Fibroblast of the aortic adventitia (primary cell): Measurements from ENCODE around the gene SDK2. TPM values are rescaled to one million over a fixed set of nuclear protein-coding genes. Genes with fewer than 3 reads are reported as not detected.

Experiments
- DNase-seq: peaks from one replicate; pipeline ENCODE4 v3.0.0-alpha.2; 2010; ENCODE audit warnings: low read depth
- H3K4me3 ChIP-seq: 2 replicates; pipeline ENCODE4 v1.5.1; 2011; ENCODE audit warnings: low read depth, mild to moderate bottlenecking, control low read depth, low read length, moderate library complexity
- total RNA-seq: library from RNA; depleted of rRNA; stranded (reverse); fragments of >200 nt; gene quantifications from 2 replicates; pipeline ENCODE4 v1.2.3, GENCODE V29; 2012; ENCODE audit warnings: low replicate concordance
- TF ChIP-seq, protein P1 (sequence below): IDR thresholded peaks from 2 replicates; pipeline ENCODE4 v1.5.1; 2011; ENCODE audit warnings: mild to moderate bottlenecking, low read length, control low read depth, inconsistent platforms; ENCODE audit not compliant: insufficient read depth

SDK2 gene
- total RNA-seq, 1 donor: not detected

DNA sequence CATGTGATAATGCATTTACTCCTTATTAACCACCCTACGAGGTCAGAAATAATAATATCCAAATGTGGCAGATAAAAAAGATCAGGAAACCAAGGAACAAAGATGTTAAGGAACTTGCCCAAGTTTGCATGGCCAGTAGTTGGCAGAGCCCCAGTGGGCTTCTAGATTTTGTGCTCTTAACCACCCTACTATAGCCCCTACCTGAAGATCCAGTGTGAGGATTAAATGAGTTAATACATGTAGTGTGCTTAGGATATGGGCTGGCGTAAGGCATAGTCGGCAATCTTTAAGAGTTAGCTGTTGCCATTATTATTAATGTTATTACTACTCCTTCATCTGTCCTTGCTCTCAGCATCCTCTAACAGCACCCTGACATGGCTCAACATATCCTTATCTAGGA is 153.4 kb downstream of the SDK2 start:
- no peak overlapping the region for H3K4me3 ChIP-seq
- DNase-seq: no peak
- TF ChIP-seq, protein P1, sequence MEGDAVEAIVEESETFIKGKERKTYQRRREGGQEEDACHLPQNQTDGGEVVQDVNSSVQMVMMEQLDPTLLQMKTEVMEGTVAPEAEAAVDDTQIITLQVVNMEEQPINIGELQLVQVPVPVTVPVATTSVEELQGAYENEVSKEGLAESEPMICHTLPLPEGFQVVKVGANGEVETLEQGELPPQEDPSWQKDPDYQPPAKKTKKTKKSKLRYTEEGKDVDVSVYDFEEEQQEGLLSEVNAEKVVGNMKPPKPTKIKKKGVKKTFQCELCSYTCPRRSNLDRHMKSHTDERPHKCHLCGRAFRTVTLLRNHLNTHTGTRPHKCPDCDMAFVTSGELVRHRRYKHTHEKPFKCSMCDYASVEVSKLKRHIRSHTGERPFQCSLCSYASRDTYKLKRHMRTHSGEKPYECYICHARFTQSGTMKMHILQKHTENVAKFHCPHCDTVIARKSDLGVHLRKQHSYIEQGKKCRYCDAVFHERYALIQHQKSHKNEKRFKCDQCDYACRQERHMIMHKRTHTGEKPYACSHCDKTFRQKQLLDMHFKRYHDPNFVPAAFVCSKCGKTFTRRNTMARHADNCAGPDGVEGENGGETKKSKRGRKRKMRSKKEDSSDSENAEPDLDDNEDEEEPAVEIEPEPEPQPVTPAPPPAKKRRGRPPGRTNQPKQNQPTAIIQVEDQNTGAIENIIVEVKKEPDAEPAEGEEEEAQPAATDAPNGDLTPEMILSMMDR: no peak

DNA sequence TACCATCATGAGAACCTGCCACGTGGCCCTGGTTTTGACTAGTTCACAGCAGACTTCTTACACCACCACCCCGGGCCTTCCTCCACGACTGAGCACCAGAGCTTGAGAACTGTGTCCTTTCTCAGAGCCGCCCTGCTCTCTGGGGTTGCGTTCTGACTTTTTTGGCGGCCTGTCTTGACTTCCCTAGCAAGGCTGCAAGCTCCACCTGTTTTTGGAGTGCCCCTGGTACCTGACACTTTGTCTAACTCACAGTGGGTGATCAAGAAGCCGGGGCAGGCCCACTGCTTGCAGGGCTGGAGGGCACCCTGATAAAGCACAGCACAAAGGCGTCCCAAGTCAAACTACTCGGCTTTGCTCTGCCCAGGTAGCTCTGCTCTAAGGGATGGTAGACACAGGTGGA is 154.3 kb downstream of the SDK2 start:
- TF ChIP-seq, protein P1: no peak
- H3K4me3 ChIP-seq: no peak overlapping the region
- no peak for DNase-seq

DNA sequence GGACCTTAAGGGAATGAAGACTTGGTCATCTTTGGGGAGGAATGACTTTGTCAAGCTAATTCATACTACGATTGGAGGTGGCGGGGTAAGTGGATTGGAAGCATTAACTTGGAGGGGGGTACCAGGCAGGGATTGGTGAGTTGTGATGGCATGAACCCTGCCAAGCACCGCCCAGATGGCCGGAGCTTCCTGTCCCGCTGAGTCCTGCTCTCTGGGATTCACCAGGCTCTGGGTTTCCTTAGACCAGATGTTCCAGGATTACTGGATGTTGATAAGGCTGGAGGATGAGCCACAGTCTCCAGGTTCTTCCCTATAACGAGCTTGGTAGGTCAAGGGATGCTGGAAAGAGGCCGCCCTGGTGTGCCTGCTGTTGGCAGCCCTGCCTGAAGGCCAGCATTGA is 154.9 kb downstream of the SDK2 start:
- H3K4me3 ChIP-seq: no peak overlapping the region
- no peak for DNase-seq
- TF ChIP-seq, protein P1: no peak

DNA sequence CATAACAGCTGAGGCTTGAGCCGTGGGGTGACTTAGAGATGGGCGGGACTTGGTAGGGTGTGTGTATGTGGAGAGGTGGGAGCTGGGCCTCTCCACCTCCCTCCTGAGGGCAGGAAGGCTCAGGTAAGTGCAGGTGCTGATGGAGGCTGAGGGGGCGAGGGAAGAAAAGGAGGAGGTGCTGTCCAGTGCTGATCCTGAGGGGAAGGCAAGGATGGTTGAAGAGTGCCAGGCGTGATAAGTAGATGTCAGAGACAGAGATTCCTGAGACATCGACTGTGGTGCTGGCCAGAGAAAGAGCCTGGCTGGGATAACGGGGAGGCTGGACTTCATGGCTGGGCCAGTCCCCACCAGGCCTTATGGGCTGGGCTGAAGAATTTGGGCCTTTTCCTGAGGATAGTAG is 159.1 kb downstream of the SDK2 start:
- TF ChIP-seq, protein P1: no peak
- no peak for DNase-seq
- H3K4me3 ChIP-seq: no peak overlapping the region

DNA sequence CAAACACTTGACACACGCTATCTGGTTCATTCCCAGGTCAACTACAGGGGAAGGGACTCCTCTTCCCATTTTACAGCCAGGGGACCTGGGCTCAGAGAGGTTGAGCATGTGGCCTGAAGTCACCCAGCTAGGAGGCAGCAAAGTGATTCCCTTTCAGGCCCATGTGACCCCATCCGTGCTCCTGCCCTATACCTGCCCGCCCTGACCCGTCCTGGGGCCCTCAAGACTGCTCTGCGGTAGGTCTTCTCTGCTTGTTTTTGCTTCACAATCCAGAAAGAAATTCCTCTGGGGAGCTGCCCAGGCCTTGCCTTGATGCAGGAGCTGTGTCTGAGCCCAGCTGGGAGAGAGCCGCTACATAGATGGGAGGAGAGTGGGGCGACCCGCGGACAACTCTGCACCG is 161.4 kb downstream of the SDK2 start:
- TF ChIP-seq, protein P1: no peak
- no peak overlapping the region for H3K4me3 ChIP-seq
- no peak for DNase-seq

DNA sequence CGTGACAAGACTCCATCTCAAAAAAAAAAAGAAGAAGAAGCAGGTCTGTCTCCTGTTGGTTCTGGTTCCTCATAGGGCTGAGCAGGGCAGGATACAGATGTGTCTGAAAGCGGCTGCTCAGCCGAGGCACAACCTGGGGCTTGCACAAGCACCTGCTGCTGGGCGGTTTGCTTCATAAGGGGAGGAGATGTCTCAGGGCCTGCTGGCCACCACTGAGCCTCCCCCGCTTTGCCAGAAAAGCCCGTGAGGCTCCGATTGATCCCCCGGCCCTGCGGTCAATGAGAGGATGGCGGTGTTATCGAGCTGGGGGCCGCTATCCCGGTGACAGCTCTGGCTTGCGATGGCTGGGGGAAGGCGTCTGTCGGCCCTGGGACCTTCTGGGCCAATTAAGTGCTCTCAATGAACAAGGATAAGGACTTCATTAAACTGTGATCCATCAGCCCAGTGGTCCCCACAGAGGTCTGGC is 162.0 kb downstream of the SDK2 start:
- no peak overlapping the region for H3K4me3 ChIP-seq
- TF ChIP-seq, protein P1: no peak
- no peak for DNase-seq

DNA sequence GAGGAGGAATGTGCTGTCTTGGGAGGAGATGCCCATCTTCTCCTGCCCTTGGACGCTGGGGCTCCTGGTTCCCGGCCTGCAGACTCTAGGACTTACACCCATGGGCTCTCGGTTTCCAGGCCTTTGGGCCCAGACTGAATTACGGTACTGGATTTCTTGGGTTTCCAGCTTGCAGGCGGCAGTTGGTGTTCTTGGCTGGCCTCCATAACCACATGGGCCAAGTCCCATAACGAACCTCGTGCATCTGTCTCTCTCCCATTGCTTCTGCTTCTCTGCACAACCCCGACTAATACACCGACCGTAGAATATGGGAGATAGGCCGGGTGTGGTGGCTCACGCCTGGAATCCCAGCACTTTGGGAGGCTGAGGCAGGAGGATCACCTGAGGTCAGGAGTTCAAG is 162.6 kb downstream of the SDK2 start:
- H3K4me3 ChIP-seq: no peak overlapping the region
- no peak for DNase-seq
- TF ChIP-seq, protein P1: no peak
